Stimulated activated CD4-positive, alpha-beta T cell treated with anti-CD3 and anti-CD28 coated beads, Interleukin-2, amount 100 ng/mL, for 24 hours (primary cell): ENCODE measurements around the gene GALNT2.

Source experiments
- DNase-seq, 2 donors: peaks; one replicate each; pipeline ENCODE4 v3.0.0-alpha.2; 2020

Gene GALNT2

DNA sequence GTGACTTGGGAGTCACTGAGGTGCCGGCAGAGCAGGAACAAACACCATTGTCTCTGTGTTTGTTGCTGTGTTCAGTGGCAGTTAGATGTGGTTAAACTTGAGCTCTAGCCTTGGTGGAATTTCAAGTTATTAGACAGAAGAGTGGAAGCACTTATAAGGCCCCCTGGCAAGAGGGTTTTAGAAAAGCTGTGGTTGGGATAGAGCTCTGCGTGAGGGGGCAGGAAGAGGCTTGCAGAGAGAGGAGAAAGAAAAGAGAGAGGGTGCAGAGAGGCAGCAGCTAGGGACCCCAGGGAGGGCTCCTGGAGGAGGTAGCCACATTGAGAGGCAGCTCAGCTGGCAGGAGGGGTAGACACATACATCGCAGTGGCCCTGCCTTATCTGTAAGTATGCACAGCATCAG is 128.2 kb downstream of the GALNT2 start:
- no peak for DNase-seq

DNA sequence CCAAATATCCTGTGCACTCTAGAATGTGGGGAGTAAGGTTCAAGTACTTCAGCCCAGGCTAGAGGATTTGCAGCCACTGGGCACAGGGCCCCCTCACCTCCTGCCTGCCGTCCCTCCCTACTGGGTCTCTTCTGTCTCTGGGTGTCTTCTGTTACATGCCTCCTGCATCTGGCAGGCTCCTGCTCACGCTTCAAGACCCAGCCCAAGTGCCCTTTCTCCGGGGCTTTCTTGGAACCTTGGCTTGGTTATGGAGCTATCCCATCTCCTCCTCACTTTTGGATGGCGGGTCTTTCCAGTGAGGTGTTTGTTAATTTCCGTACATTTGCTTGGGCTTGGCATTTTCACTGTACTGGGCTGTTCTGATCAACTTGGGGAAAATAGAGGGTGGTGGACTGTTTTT is 129.0 kb downstream of the GALNT2 start:
- no peak for DNase-seq

DNA sequence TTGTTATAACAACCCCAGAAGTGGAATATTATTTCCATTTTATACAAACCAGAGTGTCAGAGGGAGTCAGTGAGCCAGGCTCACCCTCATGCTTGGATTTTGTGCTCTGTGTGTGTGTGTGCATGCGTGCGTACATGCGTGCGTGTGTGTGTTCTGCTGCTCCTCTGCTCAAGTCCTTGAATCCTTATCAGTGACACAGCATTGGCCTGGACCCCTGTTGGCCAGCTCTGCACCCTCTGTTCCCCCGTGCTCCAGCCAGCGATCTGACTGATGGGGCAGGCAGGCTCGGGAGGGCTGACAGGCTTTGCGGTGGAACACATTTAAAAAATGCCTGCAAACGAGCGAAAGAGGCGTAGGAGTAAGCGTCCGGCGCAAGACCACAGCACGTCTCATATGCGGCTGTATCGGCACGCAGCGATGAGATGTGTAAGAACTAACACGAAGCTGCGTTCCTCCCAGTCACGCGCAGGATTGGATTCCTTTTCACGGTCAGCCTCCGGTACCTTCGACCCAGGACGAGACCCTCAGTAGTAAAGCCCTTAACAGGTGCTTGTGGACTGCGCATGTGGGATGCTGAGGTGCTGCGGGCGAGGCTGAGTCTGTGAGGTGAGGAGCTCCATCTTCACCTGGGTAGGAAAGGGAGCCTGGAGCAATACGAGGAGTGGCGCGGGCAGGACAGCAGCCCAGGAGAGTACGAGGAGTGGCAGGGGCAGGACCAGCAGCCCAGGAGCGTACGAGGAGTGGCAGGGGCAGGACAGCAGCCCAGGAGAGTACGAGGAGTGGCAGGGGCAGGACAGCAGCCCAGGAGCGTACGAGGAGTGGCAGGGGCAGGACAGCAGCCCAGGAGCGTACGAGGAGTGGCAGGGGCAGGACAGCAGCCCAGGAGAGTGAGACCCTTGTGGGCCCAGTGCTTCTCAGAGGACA is 130.9 kb downstream of the GALNT2 start:
- DNase-seq, result no peak

DNA sequence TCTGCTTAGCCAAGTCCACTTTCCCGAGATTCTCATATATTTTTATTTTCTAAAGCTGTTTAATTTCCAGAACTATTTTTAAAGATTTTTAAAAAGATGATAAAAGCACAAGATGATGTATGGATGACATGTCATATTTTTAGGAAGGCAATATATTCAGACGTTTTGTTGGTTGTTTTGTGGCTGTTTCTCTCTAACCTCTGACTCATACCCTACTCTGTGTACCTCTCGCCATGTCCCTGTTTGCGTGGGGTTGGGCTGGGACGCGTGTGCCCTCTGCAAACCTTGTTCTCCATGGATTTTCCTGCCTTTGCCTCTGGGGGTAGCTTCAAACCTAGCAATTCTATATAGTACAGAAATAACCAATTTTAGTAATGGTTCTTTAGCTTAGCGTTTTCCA is 132.0 kb downstream of the GALNT2 start:
- DNase-seq, result no peak

DNA sequence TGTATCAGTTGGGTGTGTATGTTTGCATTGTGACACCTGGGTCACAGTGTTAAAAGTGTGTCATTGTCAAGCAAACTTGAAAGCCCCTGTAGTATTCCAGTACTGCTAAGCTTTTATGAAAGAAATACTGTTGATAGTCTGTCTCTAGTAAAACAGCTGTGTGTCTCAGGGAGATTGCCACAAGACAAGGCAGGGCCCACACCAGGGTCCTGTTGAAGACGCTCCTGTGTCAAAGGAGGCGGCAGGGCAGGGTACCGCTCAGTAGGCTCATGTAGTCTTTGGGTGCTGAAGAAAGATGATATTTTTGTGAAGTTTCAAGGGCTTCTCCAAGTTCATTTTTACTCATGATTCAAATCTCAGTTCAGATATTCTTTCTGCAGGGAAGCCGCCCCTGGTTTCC is 132.5 kb downstream of the GALNT2 start:
- DNase-seq, result no peak

DNA sequence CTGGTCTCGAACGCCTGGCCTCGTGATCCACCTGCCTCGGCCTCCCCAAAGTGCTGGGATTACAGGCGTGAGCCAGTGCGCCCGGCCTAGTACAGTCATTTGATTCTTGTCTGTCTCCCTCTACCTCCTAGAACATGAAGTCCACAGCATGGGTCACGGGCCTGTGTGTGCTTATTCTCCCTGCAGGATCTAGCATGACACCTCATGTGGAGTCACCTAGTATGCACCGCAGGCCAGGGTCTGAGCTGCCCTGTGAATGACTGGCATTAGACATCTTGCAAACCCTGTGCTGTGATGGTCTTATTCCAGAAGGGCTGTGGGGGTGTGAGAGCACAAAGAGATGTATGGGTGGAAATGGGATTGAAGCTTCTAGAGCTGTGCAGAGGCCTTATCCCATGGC is 133.2 kb downstream of the GALNT2 start:
- no peak for DNase-seq

DNA sequence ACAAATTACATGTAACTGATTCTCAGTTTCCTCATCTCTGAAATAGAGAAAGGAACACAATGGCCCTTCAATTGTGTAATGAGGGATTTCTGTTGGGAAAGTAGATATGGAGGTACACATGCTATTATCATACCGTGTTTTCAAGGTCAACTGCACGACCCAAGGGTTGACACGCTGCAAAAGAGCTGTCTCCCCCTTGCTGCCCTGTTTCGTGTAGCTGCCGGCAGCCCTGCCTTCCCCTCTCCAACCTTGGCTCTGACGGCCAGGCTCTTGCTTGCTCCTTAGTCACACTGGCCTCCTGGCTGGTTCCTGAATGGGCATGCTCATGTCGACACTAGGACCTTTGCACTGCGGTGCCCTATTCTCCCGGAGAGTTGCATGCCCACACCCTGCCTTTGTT is 134.4 kb downstream of the GALNT2 start:
- no peak for DNase-seq

DNA sequence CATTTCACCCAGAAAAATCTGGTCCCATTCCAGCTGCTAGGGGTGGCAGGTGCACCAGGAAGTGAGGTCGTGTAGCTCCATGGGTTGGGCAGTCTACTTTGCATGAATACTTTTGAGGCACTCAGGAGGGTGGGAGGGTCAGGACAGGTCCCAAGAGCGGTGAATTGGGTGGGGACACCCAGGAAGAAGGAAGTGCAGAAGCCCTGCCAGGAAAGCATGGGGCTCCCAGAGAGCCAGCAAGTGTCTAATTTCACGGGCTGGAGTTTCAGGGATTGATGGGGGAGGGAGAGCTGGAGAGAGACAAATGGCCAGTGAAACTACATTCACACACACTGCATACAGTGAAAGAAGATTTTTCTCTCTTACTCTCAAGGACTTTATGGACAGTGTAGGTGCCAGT is 137.8 kb downstream of the GALNT2 start:
- no peak for DNase-seq

DNA sequence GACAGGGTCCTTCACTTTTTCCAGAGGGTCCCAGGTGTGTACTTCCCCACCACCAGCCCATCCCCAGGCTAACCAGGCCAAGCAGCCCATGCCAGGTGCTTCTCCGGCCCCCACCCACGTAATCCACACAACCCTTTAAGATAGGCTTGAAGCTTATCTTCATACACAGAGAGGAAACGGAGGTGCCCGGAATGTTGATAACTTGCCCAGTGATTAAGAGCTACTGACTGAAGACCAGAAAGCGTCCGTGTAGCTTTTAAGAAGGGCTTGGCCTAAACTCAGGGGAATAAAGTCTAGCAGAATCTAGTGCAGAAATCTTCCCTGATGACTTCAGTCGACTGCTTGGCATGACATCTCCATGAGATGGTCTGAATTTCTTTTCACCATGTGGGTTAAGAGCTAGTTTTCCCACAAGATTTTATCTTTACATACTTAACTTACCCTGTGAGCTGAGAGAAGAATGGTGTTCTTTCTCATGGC is 138.7 kb downstream of the GALNT2 start:
- no peak for DNase-seq

DNA sequence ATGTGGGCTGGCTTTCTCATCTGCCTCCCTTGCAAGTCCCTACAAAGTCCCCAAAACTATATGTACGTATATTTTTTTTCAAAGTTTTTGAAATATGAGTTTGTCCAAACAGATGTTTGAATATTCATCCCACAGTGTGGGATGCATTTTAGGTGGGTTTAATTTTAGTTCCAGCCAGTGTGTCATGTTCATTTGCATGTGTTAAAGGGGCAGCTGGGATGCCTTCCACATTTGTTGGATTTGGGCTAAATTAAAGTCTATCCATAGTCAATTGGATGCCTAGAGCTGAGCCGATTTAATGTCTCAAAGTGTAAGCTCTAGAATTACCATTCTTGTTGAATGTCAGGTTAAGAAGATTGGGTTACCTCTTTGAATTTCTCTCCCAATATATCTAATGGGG is 139.2 kb downstream of the GALNT2 start:
- no peak for DNase-seq

DNA sequence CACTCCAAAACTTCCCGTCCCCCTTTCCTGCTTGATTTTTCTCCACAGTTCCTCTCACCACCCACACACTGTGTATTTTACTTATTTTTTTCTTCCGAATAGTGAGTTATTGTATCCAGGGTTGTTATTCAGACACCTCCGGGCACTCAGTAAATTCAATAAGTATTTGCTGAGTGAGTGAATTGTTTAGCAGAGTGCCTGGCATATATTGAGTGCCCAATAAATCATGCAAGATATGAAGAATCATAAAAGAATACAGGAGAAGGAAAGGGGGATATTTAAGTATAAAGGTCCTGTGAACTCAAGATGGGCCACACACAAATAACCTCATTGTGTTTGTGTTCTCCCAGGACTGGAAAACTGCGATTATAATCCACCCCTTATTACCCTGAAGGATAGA is 139.9 kb downstream of the GALNT2 start:
- no peak for DNase-seq

DNA sequence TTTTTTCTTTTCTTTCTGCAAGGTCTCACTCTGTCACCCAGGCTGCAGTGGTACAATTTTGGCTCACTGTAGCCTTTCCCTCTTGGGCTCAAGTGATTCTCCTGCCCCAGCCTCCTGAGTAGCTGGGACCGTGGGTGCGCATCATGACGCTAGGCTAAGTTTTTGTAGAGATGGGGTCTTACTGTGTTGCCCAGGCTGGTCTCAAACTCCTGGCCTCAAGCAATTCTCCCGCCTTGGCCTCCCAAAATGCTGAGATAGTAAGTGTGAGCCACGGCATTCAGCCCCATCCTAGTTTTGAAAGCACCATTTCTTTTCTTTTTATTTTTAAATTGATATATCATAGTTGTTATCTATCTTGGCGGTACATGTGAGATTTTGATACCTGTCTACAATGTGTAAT is 140.6 kb downstream of the GALNT2 start:
- no peak for DNase-seq

DNA sequence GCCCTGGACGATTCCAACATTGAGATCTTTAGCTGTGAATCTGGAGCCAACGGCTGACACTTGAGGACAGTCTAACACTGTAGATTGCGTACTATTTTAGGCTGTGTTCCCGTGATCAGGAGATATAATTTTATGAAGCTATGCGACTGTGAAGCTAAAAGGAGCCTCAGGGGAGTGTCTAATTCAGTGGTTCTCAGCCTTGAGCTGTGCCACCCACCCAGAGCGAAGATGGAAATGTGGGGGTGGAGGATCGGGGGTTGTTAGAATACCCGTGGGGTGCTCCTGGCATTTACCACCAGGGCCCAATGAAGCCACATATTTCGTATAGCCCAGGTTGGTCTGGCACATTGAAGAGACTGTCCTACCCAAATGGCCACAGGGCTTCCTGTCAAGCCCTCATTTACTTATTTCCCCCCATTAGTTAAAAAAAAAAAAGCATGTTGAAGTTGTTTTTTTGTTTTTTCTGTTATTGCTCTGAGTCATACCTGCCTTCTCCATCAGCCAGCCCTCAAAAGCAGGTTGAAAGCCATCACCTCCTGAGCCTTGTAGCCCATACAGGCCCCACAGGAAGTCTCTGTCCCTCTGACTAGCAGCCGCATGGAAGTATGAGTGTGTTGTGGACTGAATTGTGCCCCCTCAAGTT is 141.7 kb downstream of the GALNT2 start:
- peak; percentile 36 to 41 for DNase-seq

DNA sequence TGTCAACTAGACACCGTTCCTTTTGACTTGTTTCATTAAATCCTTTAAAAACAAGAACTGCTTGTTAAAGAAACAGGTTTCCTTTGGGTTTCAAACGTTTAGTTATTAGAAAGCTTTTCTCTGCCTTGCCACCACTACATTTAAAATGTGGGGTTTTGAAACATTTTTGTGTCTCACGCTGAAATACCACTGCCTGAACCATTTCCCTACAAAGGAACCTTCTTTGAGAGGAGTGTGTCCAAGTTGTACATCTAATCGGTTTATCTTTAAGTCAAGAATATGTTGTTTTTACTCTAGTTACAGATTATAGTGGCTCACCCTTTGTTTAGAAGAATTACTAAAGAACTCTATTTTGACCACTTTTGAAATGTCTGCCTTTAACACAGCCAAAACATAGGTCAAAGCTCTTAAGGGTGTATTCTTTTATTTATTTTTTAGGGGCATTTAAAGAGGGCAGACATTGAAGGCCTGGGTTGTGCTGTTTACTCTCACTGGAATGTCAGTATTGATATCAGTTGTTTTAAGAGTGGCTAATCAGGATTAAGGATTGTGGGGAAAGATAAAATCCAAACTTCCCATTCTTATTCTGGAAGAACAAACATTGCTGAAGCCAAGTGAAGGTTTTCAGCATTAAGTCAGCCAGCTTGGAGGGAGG is 143.4 kb downstream of the GALNT2 start:
- DNase-seq, result no peak

DNA sequence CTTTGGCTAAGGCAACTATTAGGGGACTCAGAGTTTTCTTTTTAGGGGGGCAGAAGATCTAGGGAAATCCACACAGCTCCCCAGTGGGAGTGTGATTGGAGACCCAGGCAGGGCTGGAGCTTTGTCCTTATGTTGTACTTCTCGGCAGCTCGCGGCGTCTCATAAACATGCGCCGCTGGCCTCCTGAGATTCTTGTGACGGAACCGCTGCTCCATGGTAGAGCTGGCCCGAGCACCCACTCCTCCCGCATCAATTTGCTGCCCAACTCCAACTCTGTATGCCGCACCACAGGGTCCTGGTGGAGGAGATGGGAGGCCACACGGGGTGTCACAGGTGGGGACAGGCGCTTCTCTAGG is 143.9 kb downstream of the GALNT2 start:
- no peak for DNase-seq

DNA sequence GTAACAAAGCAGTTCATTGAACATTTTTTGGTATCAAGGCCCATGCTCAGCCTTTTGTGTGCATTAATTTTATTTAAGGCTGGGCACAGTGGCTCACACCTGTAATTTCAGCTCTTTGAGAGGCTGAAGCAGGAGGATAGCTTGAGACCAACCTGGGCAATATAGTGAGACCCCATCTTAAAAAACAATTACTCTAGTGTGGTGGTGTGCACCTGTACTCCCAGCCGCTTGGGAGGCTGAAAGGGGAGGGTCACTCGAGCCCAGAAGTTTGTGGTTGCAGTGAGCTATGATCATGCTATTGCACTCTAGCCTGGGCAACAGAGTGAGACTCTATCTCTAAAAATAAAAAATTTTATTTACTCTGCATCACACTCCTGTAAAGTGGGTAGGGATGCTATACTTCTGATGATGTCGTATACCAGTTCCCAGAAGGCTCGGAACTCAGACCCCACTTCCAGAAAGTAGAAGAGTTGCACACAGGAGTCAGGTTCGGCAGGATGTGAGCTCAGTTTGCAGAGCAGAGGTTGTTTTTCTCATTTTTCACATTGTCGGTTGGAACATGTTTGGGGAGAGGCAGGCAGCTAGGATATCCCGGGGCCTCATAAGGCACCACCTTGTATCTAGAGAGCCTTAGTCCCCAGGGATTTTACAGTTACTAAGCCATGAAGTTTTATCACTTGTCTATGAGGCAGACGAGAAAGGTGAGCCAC is 144.6 kb downstream of the GALNT2 start:
- DNase-seq, result no peak

DNA sequence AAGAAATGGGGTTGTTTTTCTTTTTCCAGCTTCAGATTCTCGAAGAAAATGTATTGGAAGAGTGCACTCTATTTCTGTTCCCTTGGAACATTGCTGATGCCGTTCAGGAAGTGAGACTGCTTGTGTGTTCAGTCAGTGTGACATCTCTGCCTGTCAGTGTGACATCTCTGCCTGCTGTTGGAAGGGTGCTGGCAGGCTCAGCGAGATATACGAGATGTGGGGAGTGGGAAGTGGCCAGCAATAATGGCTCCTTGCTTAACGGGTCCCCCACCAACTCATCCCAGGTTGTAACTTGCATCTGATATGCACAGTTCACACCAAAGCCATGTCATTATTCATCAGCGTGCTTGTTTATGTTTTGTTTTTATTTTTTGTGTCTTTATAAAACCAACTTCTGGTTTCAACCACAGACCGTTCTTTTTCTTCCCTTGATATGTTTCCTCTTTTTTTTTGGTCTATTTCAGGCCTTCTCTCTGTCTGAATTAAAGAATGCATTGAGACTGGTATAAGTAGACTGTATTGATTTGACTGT is 145.4 kb downstream of the GALNT2 start:
- DNase-seq, result no peak

DNA sequence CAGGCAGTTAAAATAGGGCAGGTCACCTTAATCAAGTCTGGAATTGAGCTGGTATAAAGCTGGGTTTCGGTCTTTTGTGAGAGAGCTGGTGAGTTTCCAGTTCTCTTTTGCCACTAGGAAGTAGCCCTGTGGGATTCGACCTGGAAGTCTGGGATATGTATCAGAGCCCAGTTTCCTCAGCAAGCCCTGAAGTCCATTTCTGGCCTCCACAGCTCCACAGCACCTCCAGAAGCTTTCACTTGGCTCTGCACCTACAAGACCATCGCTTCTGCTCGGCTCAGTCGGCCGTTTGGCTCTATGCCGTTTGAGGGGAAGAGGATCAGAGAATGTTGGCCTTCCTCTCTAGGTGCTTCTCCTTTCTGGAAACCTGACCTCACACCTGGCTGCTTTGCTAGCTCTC is 148.0 kb downstream of the GALNT2 start:
- DNase-seq, result no peak

DNA sequence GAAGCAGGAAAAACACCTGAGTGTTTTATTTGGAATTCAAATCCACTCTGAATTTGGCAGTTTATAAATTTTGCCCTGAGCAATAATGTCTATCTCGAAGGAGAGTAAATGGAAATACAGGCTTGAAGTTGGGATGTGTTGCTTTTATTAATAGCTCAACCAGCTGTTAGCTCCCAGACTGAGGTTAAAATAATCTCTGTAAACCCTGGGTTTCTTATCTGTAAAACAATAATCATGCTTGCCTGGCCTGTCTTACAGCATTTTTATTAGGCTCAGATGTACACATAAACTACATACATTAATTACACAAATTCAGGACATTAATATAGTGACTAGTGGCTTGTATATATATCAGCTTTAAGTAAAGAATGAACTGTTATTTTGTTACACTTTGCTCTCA is 148.5 kb downstream of the GALNT2 start:
- DNase-seq, result no peak

DNA sequence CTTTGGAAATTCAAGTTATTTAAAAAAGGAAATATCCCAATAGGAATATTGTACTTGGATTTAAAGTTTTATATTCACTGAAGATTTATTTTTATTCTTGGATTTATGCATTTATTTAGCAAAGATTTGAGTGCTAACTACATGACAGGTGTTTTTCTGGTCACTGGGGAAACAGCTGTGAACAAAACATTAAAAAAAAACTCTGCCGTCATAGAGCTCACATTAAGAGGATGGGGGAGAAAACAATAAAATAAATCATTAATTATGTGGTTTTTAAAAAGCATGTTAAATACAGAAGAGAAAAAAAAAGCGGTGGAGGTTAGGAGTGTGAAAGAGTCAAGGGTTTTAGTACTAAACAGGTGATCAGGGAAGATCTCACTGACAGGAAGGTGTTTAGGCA is 149.9 kb downstream of the GALNT2 start:
- DNase-seq, result no peak

DNA sequence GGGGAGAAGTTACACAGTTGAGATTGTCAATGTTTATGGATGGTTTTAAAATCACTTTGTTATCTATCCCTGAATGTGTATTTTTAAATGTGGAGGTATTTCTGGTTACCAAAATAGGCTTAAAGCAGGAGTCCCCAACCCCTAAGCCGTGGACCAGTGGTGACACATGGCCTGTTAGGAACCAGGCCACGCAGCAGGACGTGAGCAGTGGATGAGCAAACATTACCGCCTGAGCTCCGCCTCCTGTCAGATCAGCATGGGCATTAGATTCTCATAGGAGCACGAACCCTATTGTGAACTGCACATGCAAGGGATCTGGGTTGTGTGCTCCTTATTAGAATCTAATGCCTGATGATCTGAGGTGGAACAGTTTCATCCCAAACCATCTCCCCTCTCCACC is 151.6 kb downstream of the GALNT2 start:
- DNase-seq, result no peak

DNA sequence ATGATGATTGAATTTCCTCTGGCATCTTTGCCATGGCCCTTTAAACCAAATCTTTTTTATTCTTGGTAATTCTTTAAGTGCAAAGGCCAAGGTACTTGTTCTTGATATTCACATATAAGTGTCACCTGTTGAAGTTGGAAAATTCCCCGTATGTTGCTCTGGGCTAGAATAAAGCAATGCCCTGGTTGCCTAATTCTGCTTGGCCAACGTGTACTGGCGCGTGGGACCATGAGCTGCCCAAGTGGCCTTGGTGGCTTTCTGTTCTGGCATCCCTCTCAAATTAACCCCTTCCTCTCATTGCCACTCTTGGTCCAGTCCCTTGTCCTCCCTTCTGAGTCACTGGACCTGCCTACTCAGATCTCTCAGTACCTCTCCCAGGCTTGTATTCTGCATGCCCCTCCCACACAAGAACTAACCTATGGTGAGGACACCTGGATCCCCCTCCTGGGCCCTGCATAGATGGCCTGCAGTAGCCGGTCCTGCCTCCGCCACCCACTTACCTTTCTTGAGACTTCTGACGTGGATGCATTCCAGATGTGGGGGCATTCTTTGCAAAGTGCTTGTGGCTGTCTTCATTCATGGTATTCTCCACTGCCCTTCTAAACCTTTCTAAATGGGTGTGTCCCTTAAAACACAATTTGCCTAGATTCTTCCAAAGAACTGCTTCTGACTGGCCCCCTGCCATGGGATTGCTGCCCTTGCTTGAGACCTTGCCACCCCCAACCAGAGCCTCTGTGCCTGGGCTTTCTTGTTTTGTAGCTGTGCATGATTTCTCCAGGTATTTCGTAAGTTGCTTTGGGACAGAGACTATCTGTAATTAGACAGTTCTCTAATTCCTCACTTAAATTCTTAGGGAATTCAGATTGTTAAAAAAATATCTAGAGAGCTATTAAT is 152.4 kb downstream of the GALNT2 start:
- DNase-seq, result no peak
